Thoracic aorta (tissue), 2 donors: ENCODE measurements around the gene DIP2B. TPM values are rescaled to one million over a fixed set of nuclear protein-coding genes. Genes with fewer than 3 reads are reported as not detected.

Source experiments
- ATAC-seq: fragments of 150-250 bp; one replicate; pipeline ENCODE4 v1.8.0; 2017; ENCODE audit warnings: low read depth; ENCODE audit not compliant: insufficient number of reproducible peaks, low FRiP score
- DNase-seq: peaks from one replicate; pipeline ENCODE4 v3.0.0-alpha.2; 2020; ENCODE audit warnings: low spot score
- H3K27ac ChIP-seq, 2 donors: fragments of 200-600 bp; sonication (generic); 1 replicate in 1 of 2; 2 replicates in 1 of 2; pipeline ENCODE4 v1.5.1; 2016; ENCODE audit warnings: mild to moderate bottlenecking in 2 of 2, moderate library complexity in 2 of 2
- H3K27me3 ChIP-seq: fragments of 200-600 bp; sonication (generic); replicated peaks from 2 replicates; pipeline ENCODE4 v1.6.0; 2016; ENCODE audit warnings: mild to moderate bottlenecking; ENCODE audit not compliant: insufficient read depth
- H3K36me3 ChIP-seq: fragments of 200-600 bp; sonication (generic); one replicate; pipeline ENCODE4 v1.5.1; 2016
- H3K4me1 ChIP-seq, 2 donors: fragments of 200-600 bp; sonication (generic); 1 replicate in 1 of 2; 2 replicates in 1 of 2; pipeline versions ENCODE4 v1.5.1 to v1.6.0; 2016; ENCODE audit warnings: low read depth in 2 of 2, mild to moderate bottlenecking in 1 of 2; ENCODE audit not compliant: control insufficient read depth in 1 of 2
- H3K4me3 ChIP-seq: fragments of 200-600 bp; sonication (generic); 2 replicates; pipeline ENCODE4 v1.5.1; 2016; ENCODE audit warnings: mild to moderate bottlenecking
- H3K9me3 ChIP-seq: fragments of 200-600 bp; sonication (generic); 2 replicates; pipeline ENCODE4 v1.5.1; 2016
- CTCF ChIP-seq: fragments of 200-600 bp; sonication (generic); IDR thresholded peaks from one replicate; pipeline ENCODE4 v1.5.1; 2019; ENCODE audit warnings: antibody characterized with exemption
- total RNA-seq, 2 donors: library from RNA; depleted of rRNA; stranded (reverse); fragments of >200 nt; gene quantifications; one replicate each; pipeline versions ENCODE4 v1.1.0 to v1.2.3, GENCODE V29; 2016

Gene DIP2B
- total RNA-seq, 2 donors from 2014 or later = 22.3 to 22.9 TPM

GRCh38 chr12:50558970-50559369, 54.2 kb downstream of the DIP2B start:
- no peak for ATAC-seq
- H3K4me1 ChIP-seq = no peaks in the 10 kb centered on the region
- H3K9me3 ChIP-seq = no peaks in the 10 kb centered on the region
- no peak overlapping the region for H3K27ac ChIP-seq
- no peak for DNase-seq
- no peak overlapping the region for H3K4me3 ChIP-seq
- no peaks in the 10 kb centered on the region for H3K36me3 ChIP-seq
- TF ChIP-seq CTCF = no peak
- H3K27me3 ChIP-seq = no peaks in the 10 kb centered on the region

GRCh38 chr12:50562520-50563433, 58.0 kb downstream of the DIP2B start:
- DNase-seq (no peak), ATAC-seq (no peak)
- Histone ChIP-seq H3K27me3 (no peaks in the 10 kb centered on the region), H3K27ac (no peak overlapping the region), H3K9me3 (no peaks in the 10 kb centered on the region), H3K36me3 (no peaks in the 10 kb centered on the region), H3K4me3 (no peak overlapping the region), H3K4me1 (peaks cover 0 to 1% of the 10 kb centered on the region in 2 donors)
- TF ChIP-seq CTCF = no peak

- H3K27me3 ChIP-seq = no peaks in the 10 kb centered on the region
- no peak overlapping the region for H3K4me3 ChIP-seq
- H3K36me3 ChIP-seq = no peaks in the 10 kb centered on the region
- DNase-seq = no peak
- peaks cover 6 to 8% of the 10 kb centered on the region in 2 donors for H3K4me1 ChIP-seq
- no peak for TF ChIP-seq CTCF
- no peak for ATAC-seq
- H3K27ac ChIP-seq = no peak overlapping the region
- no peaks in the 10 kb centered on the region for H3K9me3 ChIP-seq
Observed at GRCh38 chr12:50563434-50563787, 58.6 kb downstream of the DIP2B start.

- H3K4me1 ChIP-seq = peaks cover 16 to 18% of the 10 kb centered on the region in 2 donors
- no peaks in the 10 kb centered on the region for H3K27me3 ChIP-seq
- ATAC-seq (no peak), DNase-seq (no peak)
- no peak overlapping the region for H3K27ac ChIP-seq
- no peak for TF ChIP-seq CTCF
- no peaks in the 10 kb centered on the region for H3K9me3 ChIP-seq
- H3K4me3 ChIP-seq = no peak overlapping the region
- H3K36me3 ChIP-seq = no peaks in the 10 kb centered on the region
Observed at GRCh38 chr12:50564237-50564947, 59.6 kb downstream of the DIP2B start.

- Histone ChIP-seq H3K4me1 (peaks cover 21 to 22% of the 10 kb centered on the region in 2 donors), H3K4me3 (no peak overlapping the region), H3K9me3 (no peaks in the 10 kb centered on the region), H3K27me3 (no peaks in the 10 kb centered on the region), H3K36me3 (no peaks in the 10 kb centered on the region), H3K27ac (no peak overlapping the region)
- TF ChIP-seq CTCF = no peak
- ATAC-seq = no peak
- no peak for DNase-seq
Observed at GRCh38 chr12:50564948-50565297, 60.1 kb downstream of the DIP2B start.
